Esophagus muscularis mucosa (tissue), 4 donors: ENCODE data around the gene KIF16B. TPM values are rescaled to one million over a fixed set of nuclear protein-coding genes. Genes with fewer than 3 reads are reported as not detected.

ENCODE experiments used
- DNase-seq: peaks from one replicate; pipeline ENCODE4 v3.0.0-alpha.2; 2017; ENCODE audit errors: extremely low spot score
- H3K27ac ChIP-seq, 4 donors: fragments of 200-600 bp; sonication (generic); replicated peaks in 1 of 4; 1 replicate in 3 of 4; 2 replicates in 1 of 4; pipeline ENCODE4 v1.5.1; 2016 to 2019; ENCODE audit warnings: mild to moderate bottlenecking in 1 of 4
- H3K27me3 ChIP-seq, 4 donors: fragments of 200-600 bp; sonication (generic); one replicate each; pipeline versions ENCODE4 v1.5.1 to v1.6.0; 2016 to 2019
- H3K36me3 ChIP-seq, 4 donors: fragments of 200-600 bp; sonication (generic); one replicate each; pipeline ENCODE4 v1.5.1; 2016 to 2019
- H3K4me1 ChIP-seq, 4 donors: fragments of 200-600 bp; sonication (generic); one replicate each; pipeline ENCODE4 v1.5.1; 2016 to 2019
- H3K4me3 ChIP-seq, 4 donors: fragments of 200-600 bp; sonication (generic); 1 replicate in 2 of 4; 2 replicates in 2 of 4; pipeline ENCODE4 v1.5.1; 2016 to 2019; ENCODE audit warnings: mild to moderate bottlenecking in 4 of 4, moderate library complexity in 1 of 4
- H3K9me3 ChIP-seq, 4 donors: fragments of 200-600 bp; sonication (generic); 1 replicate in 3 of 4; 2 replicates in 1 of 4; pipeline ENCODE4 v1.5.1; 2016 to 2019
- CTCF ChIP-seq, 3 experiments: fragments of 200-600 bp in 2 of 3; fragments of 450-650 bp in 1 of 3; sonication (generic) in 2 of 3; IDR thresholded peaks; one replicate each; pipeline ENCODE4 v1.5.1; 2017 to 2019; ENCODE audit warnings: antibody characterized with exemption in 3 of 3, mild to moderate bottlenecking in 2 of 3, moderate library complexity in 1 of 3
- EP300 ChIP-seq: sonication (generic); formaldehyde crosslinking; IDR thresholded peaks from one replicate; pipeline ENCODE4 v1.6.1; 2017; ENCODE audit warnings: antibody characterized with exemption
- POLR2A ChIP-seq: fragments of 450-650 bp; IDR thresholded peaks from one replicate; pipeline ENCODE4 v1.6.1; 2017; ENCODE audit warnings: antibody characterized with exemption, moderate library complexity, mild to moderate bottlenecking, low read depth
- POLR2AphosphoS5 ChIP-seq, 2 donors: sonication (generic); formaldehyde crosslinking; IDR thresholded peaks; one replicate each; pipeline ENCODE4 v1.6.1; 2017; ENCODE audit warnings: antibody characterized with exemption in 2 of 2
- WGBS: methylation state at CpG from one replicate; pipeline ENCODE4 v1.1.5; 2018; 5-methylcytosine and 5-hydroxymethylcytosine counted together
- intact Hi-C: fragments of 100-400 bp; cut with DNase I; formaldehyde crosslinking; loops from one replicate; pipeline ENCODE4 v1.15.1; 2023
- total RNA-seq, 4 donors: library from RNA; depleted of rRNA; stranded (reverse); fragments of >200 nt; gene quantifications; one replicate each; pipeline versions ENCODE4 v1.1.0 to v1.2.1, GENCODE V29; 2016

Gene KIF16B
- total RNA-seq, 4 donors from 2014 or later, result 15.4 to 21.1 (median 19.3) TPM

- no peaks in the 10 kb centered on the region for H3K4me1 ChIP-seq
- H3K27me3 ChIP-seq, result no peaks in the 10 kb centered on the region
- no peak overlapping the region for H3K27ac ChIP-seq
- intact Hi-C loops, result no loop called here
- TF ChIP-seq CTCF (IDR thresholded peaks at IDR 0.05) (no peak), EP300 (no peak), POLR2A (no peak), POLR2AphosphoS5 (IDR thresholded peaks at IDR 0.05) (no peak)
- DNase-seq, result no peak
- H3K4me3 ChIP-seq, result no peak overlapping the region
- H3K9me3 ChIP-seq, result peaks cover 0 to 24% (median 20%) of the 10 kb centered on the region in 4 donors
- H3K36me3 ChIP-seq, result no peaks in the 10 kb centered on the region
Observed at GRCh38 chr20:16241911-16242310, 331.3 kb downstream of the KIF16B start.

GRCh38 chr20:16240355-16240754, 332.9 kb downstream of the KIF16B start:
- H3K9me3 ChIP-seq, result peaks cover 0 to 24% (median 20%) of the 10 kb centered on the region in 4 donors
- no peak overlapping the region for H3K4me3 ChIP-seq
- intact Hi-C loops, result no loop called here
- no peaks in the 10 kb centered on the region for H3K36me3 ChIP-seq
- H3K4me1 ChIP-seq, result no peaks in the 10 kb centered on the region
- no peak overlapping the region for H3K27ac ChIP-seq
- no peak for DNase-seq
- H3K27me3 ChIP-seq, result no peaks in the 10 kb centered on the region
- no peak for TF ChIP-seq POLR2A
- no peak for TF ChIP-seq EP300
- no peak for TF ChIP-seq CTCF (IDR thresholded peaks at IDR 0.05)
- no peak for TF ChIP-seq POLR2AphosphoS5 (IDR thresholded peaks at IDR 0.05)

- Histone ChIP-seq H3K36me3 (no peaks in the 10 kb centered on the region), H3K4me3 (no peak overlapping the region), H3K9me3 (peaks cover 0 to 24% (median 20%) of the 10 kb centered on the region in 4 donors), H3K27ac (no peak overlapping the region), H3K4me1 (no peaks in the 10 kb centered on the region), H3K27me3 (no peaks in the 10 kb centered on the region)
- WGBS, result 85% methylated on average over 9 of the region's 9 CpGs
- TF ChIP-seq CTCF (IDR thresholded peaks at IDR 0.05) (no peak), POLR2A (no peak), EP300 (no peak), POLR2AphosphoS5 (IDR thresholded peaks at IDR 0.05) (no peak)
- no peak for DNase-seq
- intact Hi-C loops, result no loop called here
Observed at GRCh38 chr20:16236589-16237241, 336.5 kb downstream of the KIF16B start.

- no peak for TF ChIP-seq EP300
- TF ChIP-seq POLR2AphosphoS5 (IDR thresholded peaks at IDR 0.05), result no peak
- no peaks in the 10 kb centered on the region for H3K27me3 ChIP-seq
- H3K27ac ChIP-seq, result no peak overlapping the region
- H3K4me3 ChIP-seq, result no peak overlapping the region
- intact Hi-C loops, result no loop called here
- H3K36me3 ChIP-seq, result no peaks in the 10 kb centered on the region
- no peaks in the 10 kb centered on the region for H3K9me3 ChIP-seq
- DNase-seq, result no peak
- H3K4me1 ChIP-seq, result no peaks in the 10 kb centered on the region
Observed at GRCh38 chr20:16230402-16230801, 342.8 kb downstream of the KIF16B start.

- no peak for TF ChIP-seq POLR2AphosphoS5 (IDR thresholded peaks at IDR 0.05)
- TF ChIP-seq EP300, result no peak
- no peak for TF ChIP-seq CTCF (IDR thresholded peaks at IDR 0.05)
- no peak for TF ChIP-seq POLR2A
- intact Hi-C loops, result no loop called here
- no peaks in the 10 kb centered on the region for H3K9me3 ChIP-seq
- no peak overlapping the region for H3K27ac ChIP-seq
- H3K27me3 ChIP-seq, result no peaks in the 10 kb centered on the region
- H3K36me3 ChIP-seq, result no peaks in the 10 kb centered on the region
- DNase-seq, result no peak
- 100% methylated on average over 1 of the region's 1 CpG for whole genome bisulfite sequencing
- H3K4me1 ChIP-seq, result no peaks in the 10 kb centered on the region
- H3K4me3 ChIP-seq, result no peak overlapping the region
Observed at GRCh38 chr20:16229813-16230212, 343.4 kb downstream of the KIF16B start.
